PFSK-1 (cell line): Measurements from ENCODE around the gene LRRFIP2. TPM values are rescaled to one million over a fixed set of nuclear protein-coding genes. Genes with fewer than 3 reads are reported as not detected.

ENCODE experiments used
- FOXP2 ChIP-seq: optimal IDR thresholded peaks from 2 replicates; pipeline ENCODE3; 2011; ENCODE audit warnings: borderline replicate concordance, control low read depth, inconsistent platforms; ENCODE audit not compliant: insufficient read depth; ENCODE audit errors: extremely low read length, extremely low read depth
- POLR2AphosphoS5 ChIP-seq: IDR thresholded peaks from 2 replicates; pipeline ENCODE4 v1.6.1; 2012; ENCODE audit warnings: low read depth, mild to moderate bottlenecking, control low read depth, low read length, moderate library complexity
- SIN3A ChIP-seq: IDR thresholded peaks from 2 replicates; pipeline ENCODE4 v1.6.1; 2012; ENCODE audit warnings: mild to moderate bottlenecking, low read length, moderate library complexity, borderline replicate concordance; ENCODE audit not compliant: insufficient read depth
- TAF1 ChIP-seq: IDR thresholded peaks from 2 replicates; pipeline ENCODE4 v1.6.1; 2012; ENCODE audit warnings: low read length, control low read depth, borderline replicate concordance; ENCODE audit not compliant: insufficient read depth
- polyA plus RNA-seq: library from polyadenylated mRNA; unstranded; fragments of >200 nt; gene quantifications from one replicate; pipeline ENCODE4 v1.2.1, GENCODE V29; 2012; ENCODE audit warnings: low read depth, missing spikeins; ENCODE audit not compliant: insufficient read length
- TF ChIP-seq, protein P1 (sequence below), 2 experiments: IDR thresholded peaks; 2 replicates each; pipeline versions ENCODE4 v1.6.1 to v1.8.0; 2011 to 2012; ENCODE audit warnings: low read depth in 2 of 2, low read length in 2 of 2, control low read depth in 1 of 2, inconsistent platforms in 1 of 2, mild to moderate bottlenecking in 1 of 2, moderate library complexity in 1 of 2; ENCODE audit not compliant: insufficient read depth in 1 of 2

The LRRFIP2 gene, protein sequence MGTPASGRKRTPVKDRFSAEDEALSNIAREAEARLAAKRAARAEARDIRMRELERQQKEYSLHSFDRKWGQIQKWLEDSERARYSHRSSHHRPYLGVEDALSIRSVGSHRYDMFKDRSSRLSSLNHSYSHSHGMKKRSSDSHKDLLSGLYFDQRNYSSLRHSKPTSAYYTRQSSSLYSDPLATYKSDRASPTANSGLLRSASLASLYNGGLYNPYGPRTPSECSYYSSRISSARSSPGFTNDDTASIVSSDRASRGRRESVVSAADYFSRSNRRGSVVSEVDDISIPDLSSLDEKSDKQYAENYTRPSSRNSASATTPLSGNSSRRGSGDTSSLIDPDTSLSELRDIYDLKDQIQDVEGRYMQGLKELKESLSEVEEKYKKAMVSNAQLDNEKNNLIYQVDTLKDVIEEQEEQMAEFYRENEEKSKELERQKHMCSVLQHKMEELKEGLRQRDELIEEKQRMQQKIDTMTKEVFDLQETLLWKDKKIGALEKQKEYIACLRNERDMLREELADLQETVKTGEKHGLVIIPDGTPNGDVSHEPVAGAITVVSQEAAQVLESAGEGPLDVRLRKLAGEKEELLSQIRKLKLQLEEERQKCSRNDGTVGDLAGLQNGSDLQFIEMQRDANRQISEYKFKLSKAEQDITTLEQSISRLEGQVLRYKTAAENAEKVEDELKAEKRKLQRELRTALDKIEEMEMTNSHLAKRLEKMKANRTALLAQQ
- polyA plus RNA-seq: 19.4 TPM

DNA sequence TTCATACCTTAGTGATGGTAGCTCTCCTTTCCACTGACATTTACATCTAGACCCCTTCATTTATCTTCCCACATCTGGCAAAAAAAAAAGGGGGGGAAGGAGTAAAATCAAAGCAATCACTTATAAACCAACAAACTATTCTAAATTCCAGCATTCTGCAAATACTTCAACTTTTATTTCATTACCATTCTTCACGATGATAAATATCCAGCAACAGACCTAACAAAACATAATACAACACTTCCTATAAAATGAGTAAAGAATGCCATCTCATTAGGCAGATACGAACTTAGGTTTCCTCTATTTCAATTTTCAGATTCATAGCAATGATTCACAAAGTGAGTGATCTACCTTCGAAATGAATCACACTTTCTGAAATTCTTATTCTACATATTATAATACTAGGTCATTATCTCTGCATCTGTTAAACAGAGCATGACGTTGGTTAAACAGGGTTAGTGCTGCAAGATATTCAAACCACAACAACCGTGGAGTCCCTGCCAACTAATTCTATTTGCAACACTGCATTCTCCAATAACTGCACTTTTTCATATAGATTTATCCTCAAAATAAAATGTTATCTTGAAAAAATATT is at the start of gene LRRFIP2:
LRRFIP2 (minus strand) TSS at position 51 of the 595 bp plus-strand sequence. CDS start 25,599 bp downstream, outside the sequence.
- TF ChIP-seq, protein P1, sequence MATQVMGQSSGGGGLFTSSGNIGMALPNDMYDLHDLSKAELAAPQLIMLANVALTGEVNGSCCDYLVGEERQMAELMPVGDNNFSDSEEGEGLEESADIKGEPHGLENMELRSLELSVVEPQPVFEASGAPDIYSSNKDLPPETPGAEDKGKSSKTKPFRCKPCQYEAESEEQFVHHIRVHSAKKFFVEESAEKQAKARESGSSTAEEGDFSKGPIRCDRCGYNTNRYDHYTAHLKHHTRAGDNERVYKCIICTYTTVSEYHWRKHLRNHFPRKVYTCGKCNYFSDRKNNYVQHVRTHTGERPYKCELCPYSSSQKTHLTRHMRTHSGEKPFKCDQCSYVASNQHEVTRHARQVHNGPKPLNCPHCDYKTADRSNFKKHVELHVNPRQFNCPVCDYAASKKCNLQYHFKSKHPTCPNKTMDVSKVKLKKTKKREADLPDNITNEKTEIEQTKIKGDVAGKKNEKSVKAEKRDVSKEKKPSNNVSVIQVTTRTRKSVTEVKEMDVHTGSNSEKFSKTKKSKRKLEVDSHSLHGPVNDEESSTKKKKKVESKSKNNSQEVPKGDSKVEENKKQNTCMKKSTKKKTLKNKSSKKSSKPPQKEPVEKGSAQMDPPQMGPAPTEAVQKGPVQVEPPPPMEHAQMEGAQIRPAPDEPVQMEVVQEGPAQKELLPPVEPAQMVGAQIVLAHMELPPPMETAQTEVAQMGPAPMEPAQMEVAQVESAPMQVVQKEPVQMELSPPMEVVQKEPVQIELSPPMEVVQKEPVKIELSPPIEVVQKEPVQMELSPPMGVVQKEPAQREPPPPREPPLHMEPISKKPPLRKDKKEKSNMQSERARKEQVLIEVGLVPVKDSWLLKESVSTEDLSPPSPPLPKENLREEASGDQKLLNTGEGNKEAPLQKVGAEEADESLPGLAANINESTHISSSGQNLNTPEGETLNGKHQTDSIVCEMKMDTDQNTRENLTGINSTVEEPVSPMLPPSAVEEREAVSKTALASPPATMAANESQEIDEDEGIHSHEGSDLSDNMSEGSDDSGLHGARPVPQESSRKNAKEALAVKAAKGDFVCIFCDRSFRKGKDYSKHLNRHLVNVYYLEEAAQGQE (IDR thresholded peaks at IDR 0.05; ENCODE audit: insufficient read depth in 1 of 2, low read depth in 2 of 2, low read length in 2 of 2): no peak
- TF ChIP-seq SIN3A (no peak), TAF1 (no peak), POLR2AphosphoS5 (no peak), FOXP2 (no peak)

DNA sequence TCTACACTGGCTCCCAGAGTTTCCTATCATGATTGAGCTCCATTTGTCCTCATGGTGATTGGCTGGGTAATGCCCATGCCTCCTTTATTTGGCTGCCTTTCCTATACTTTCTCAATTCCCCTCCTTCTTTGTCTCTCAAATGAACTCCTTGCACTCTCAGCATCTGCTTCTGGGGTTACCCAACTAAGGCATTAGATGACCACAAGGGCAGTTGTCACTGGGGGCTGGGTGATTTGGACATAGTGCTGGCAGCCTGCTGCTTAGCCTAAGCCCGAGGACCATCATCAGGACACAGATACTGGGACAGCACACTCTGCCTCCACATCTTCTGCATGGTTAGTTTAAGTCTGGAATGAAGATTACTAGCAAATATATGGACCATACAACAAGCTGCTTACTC is 49.2 kb upstream of the LRRFIP2 start:
- TF ChIP-seq, protein P1 (IDR thresholded peaks at IDR 0.05; ENCODE audit: insufficient read depth in 1 of 2, low read depth in 2 of 2, low read length in 2 of 2): no peak
- TF ChIP-seq POLR2AphosphoS5: no peak
- no peak for TF ChIP-seq FOXP2
- no peak for TF ChIP-seq TAF1
- TF ChIP-seq SIN3A: no peak

DNA sequence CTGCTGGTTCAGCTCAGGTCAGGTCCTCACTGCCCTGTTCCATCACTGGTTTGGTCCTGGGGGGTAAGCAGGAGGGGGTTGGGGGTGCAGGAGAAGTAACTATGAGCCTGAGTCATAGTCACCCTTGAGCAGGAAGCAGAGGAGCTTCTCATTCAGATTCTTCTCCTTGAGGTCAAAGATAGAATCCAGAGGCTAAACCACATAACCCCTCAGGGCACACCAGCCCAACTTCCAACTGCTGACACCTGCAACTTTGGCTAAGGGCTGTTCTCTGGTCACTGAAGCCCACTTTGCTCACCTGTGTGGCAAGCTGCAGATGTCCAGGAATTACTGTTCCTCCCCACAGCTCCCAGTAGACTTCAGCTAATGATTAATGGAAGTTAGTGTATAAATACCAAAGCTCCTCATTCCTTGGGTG is 48.8 kb upstream of the LRRFIP2 start:
- TF ChIP-seq TAF1: no peak
- TF ChIP-seq POLR2AphosphoS5: no peak
- no peak for TF ChIP-seq FOXP2
- TF ChIP-seq SIN3A: no peak
- TF ChIP-seq, protein P1 (IDR thresholded peaks at IDR 0.05; ENCODE audit: insufficient read depth in 1 of 2, low read depth in 2 of 2, low read length in 2 of 2): no peak

GRCh38 chr3:37221407-37221806 is 47.0 kb upstream of the LRRFIP2 start:
- TF ChIP-seq FOXP2: no peak
- TF ChIP-seq TAF1: no peak
- no peak for TF ChIP-seq POLR2AphosphoS5
- no peak for TF ChIP-seq SIN3A
- TF ChIP-seq, protein P1 (IDR thresholded peaks at IDR 0.05; ENCODE audit: insufficient read depth in 1 of 2, low read depth in 2 of 2, low read length in 2 of 2): no peak
